KMS-11 (cell line): ENCODE measurements around the gene TMEM108.

Experiments
- H2AFZ ChIP-seq: fragments of 200-600 bp; sonication (generic); 2 replicates; pipeline ENCODE4 v1.6.1; 2016; ENCODE audit warnings: antibody characterized with exemption, mixed run types, low read depth
- H3K27ac ChIP-seq: fragments of 200-600 bp; sonication (generic); 2 replicates; pipeline ENCODE4 v1.6.1; 2016; ENCODE audit warnings: mild to moderate bottlenecking, mixed run types
- H3K27me3 ChIP-seq: fragments of 200-600 bp; sonication (generic); 2 replicates; pipeline ENCODE4 v1.6.1; 2017; ENCODE audit warnings: mild to moderate bottlenecking, low read depth, mixed run types, moderate library complexity; ENCODE audit not compliant: insufficient read depth
- H3K36me3 ChIP-seq: fragments of 200-600 bp; sonication (generic); 2 replicates; pipeline ENCODE4 v1.6.1; 2017; ENCODE audit warnings: mild to moderate bottlenecking, mixed run types; ENCODE audit not compliant: insufficient read depth
- H3K4me1 ChIP-seq: fragments of 200-600 bp; sonication (generic); 2 replicates; pipeline ENCODE4 v1.6.1; 2016; ENCODE audit warnings: mild to moderate bottlenecking, low read depth, mixed run types; ENCODE audit not compliant: poor library complexity, severe bottlenecking
- H3K4me2 ChIP-seq: fragments of 200-600 bp; sonication (generic); 2 replicates; pipeline ENCODE4 v1.7.0; 2016; ENCODE audit warnings: mild to moderate bottlenecking, mixed run types
- H3K4me3 ChIP-seq: fragments of 200-600 bp; sonication (generic); IDR thresholded peaks from 2 replicates; pipeline ENCODE4 v1.6.1; 2017; ENCODE audit warnings: low read depth, low read length, mixed read lengths; ENCODE audit not compliant: insufficient read depth
- H3K79me2 ChIP-seq: fragments of 200-600 bp; sonication (generic); 2 replicates; pipeline ENCODE4 v1.6.1; 2016; ENCODE audit warnings: low read depth, mixed run types; ENCODE audit not compliant: insufficient read depth
- H3K9ac ChIP-seq: fragments of 200-600 bp; sonication (generic); 2 replicates; pipeline ENCODE4 v1.6.1; 2016; ENCODE audit warnings: mild to moderate bottlenecking, mixed run types
- H4K20me1 ChIP-seq: fragments of 200-600 bp; sonication (generic); 2 replicates; pipeline ENCODE4 v1.6.1; 2016; ENCODE audit warnings: mild to moderate bottlenecking, mixed run types; ENCODE audit not compliant: insufficient read depth
- CTCF ChIP-seq: fragments of 200-600 bp; sonication (generic); conservative IDR thresholded peaks from 2 replicates; pipeline ENCODE4 v1.6.1; 2017; ENCODE audit warnings: low read depth, mild to moderate bottlenecking, antibody characterized with exemption, low read length, moderate library complexity, mixed read lengths

The TMEM108 gene

GRCh38 chr3:133428552-133428951 is 390.4 kb downstream of the TMEM108 start:
- Histone ChIP-seq H3K27ac (no peak overlapping the region), H3K79me2 (no peaks in the 10 kb centered on the region), H4K20me1 (no peaks in the 10 kb centered on the region), H3K4me2 (no peak overlapping the region), H3K27me3 (no peaks in the 10 kb centered on the region), H3K4me3 (no peak overlapping the region), H3K36me3 (no peaks in the 10 kb centered on the region), H3K9ac (no peak overlapping the region), H2AFZ (no peak overlapping the region), H3K4me1 (peaks cover 4% of the 10 kb centered on the region)
- TF ChIP-seq CTCF = no peak

GRCh38 chr3:133429063-133429462 is 390.9 kb downstream of the TMEM108 start:
- no peaks in the 10 kb centered on the region for H3K79me2 ChIP-seq
- no peak overlapping the region for H3K9ac ChIP-seq
- no peaks in the 10 kb centered on the region for H4K20me1 ChIP-seq
- no peak overlapping the region for H3K4me2 ChIP-seq
- no peak for TF ChIP-seq CTCF
- H3K27ac ChIP-seq = no peak overlapping the region
- H3K4me1 ChIP-seq = no peaks in the 10 kb centered on the region
- H2AFZ ChIP-seq = no peak overlapping the region
- no peak overlapping the region for H3K4me3 ChIP-seq
- H3K36me3 ChIP-seq = no peaks in the 10 kb centered on the region
- no peaks in the 10 kb centered on the region for H3K27me3 ChIP-seq

- Histone ChIP-seq H3K4me2 (no peak overlapping the region), H4K20me1 (no peaks in the 10 kb centered on the region), H3K36me3 (no peaks in the 10 kb centered on the region), H3K79me2 (no peaks in the 10 kb centered on the region), H3K27ac (no peak overlapping the region), H3K4me1 (peaks cover 55% of the 10 kb centered on the region), H3K27me3 (no peaks in the 10 kb centered on the region), H3K4me3 (no peak overlapping the region), H3K9ac (no peak overlapping the region), H2AFZ (no peak overlapping the region)
- no peak for TF ChIP-seq CTCF
These were observed 401.4 kb downstream of the TMEM108 start for GRCh38 chr3:133439563-133439962.

- Histone ChIP-seq H3K9ac (no peak overlapping the region), H3K79me2 (no peaks in the 10 kb centered on the region), H3K4me2 (no peak overlapping the region), H3K27me3 (no peaks in the 10 kb centered on the region), H3K4me1 (peaks cover 66% of the 10 kb centered on the region), H4K20me1 (no peaks in the 10 kb centered on the region), H3K36me3 (no peaks in the 10 kb centered on the region), H3K4me3 (no peak overlapping the region), H3K27ac (no peak overlapping the region), H2AFZ (no peak overlapping the region)
- TF ChIP-seq CTCF = no peak
These were observed 402.5 kb downstream of the TMEM108 start for GRCh38 chr3:133440652-133441051.
